ENCODE measurements around the gene CT47C1. TPM values are rescaled to one million over a fixed set of nuclear protein-coding genes. Genes with fewer than 3 reads are reported as not detected.
A peak's percentile ranks its signal among the peaks of the same experiment; 100 is the strongest.

Gene CT47C1
- total and polyA plus RNA-seq, 9 of the 15 experiments (the other 6 are each of a cell fraction or from before 2014, with no cell fraction given) = not detected

- TF ChIP-seq ZNF280A (IDR thresholded peaks at IDR 0.05; ENCODE audit: low read depth, partially characterized antibody) (no peak), ARID4B (CRISPR knock-in tag; IDR thresholded peaks at IDR 0.05) (no peak), ZNF24 (IDR thresholded peaks at IDR 0.05) (0 out of 2 replicates have a peak, but pooled peaks have one; percentile 18)
Measured at GRCh38 chrX:119118780-119119395, 46.1 kb downstream of the CT47C1 start (continued).

- intact Hi-C loops (cut with micrococcal nuclease) (no loop called here), in situ Hi-C loops (cut with MboI) (loop anchor here (10.0 kb wide), 1 partner anchor 93 kb away; no protein-coding TSS in a partner anchor)
- H3K4me2 ChIP-seq (ENCODE audit: insufficient read depth, low read length) = no peak overlapping the region
- no peaks in the 10 kb centered on the region for H3K9me3 ChIP-seq (replicated peaks; ENCODE audit: control insufficient read depth, insufficient read depth, low read depth, low read length)
- TF ChIP-seq HNRNPK (IDR thresholded peaks at IDR 0.05; ENCODE audit: low read depth, low read length, poor library complexity, severe bottlenecking) (no peak), ZNF699 (CRISPR knock-in tag; IDR thresholded peaks at IDR 0.05; ENCODE audit: insufficient replicate concordance) (no peak), ZC3H11A (IDR thresholded peaks at IDR 0.05; ENCODE audit: low read depth, low read length) (no peak), ESRRB (CRISPR knock-in tag; IDR thresholded peaks at IDR 0.05; ENCODE audit: borderline replicate concordance) (no peak), GABPA (tag; conservative IDR thresholded peaks at IDR 0.05; ENCODE audit: low read depth) (no peak), BMI1 (IDR thresholded peaks at IDR 0.05; ENCODE audit: low read length) (no peak), NR0B1 (IDR thresholded peaks at IDR 0.05; ENCODE audit: partially characterized antibody) (no peak), KAT2B (IDR thresholded peaks at IDR 0.05; ENCODE audit: low read depth, low read length) (no peak), ZNF354B (CRISPR knock-in tag; IDR thresholded peaks at IDR 0.05) (no peak), IFI16 (CRISPR knock-in tag; IDR thresholded peaks at IDR 0.05) (no peak)
- no peak for FAIRE-seq
- ChIA-PET POLR2A (no interaction called here), CTCF (ENCODE audit: low intra/inter-chr PET ratio) (no interaction called here)
- H3K79me2 ChIP-seq (ENCODE audit: control insufficient read depth, insufficient read depth, low read length) = no peaks in the 10 kb centered on the region
- H3K4me3 ChIP-seq = no peak overlapping the region
- no peak overlapping the region for H3K9ac ChIP-seq (ENCODE audit: insufficient read depth in 1 of 2, low read depth in 2 of 2, low read length in 2 of 2)
- H3K9me1 ChIP-seq (ENCODE audit: control insufficient read depth, insufficient read depth, low read length) = no peaks in the 10 kb centered on the region
- no peaks in the 10 kb centered on the region for H3K4me1 ChIP-seq (replicated peaks in 1 of 2; ENCODE audit: control insufficient read depth in 2 of 2, insufficient read depth in 2 of 2, low read length in 2 of 2)
- ATAC-seq = no peak
- H2AFZ ChIP-seq (ENCODE audit: low read depth, low read length) = no peak overlapping the region
- H4K20me1 ChIP-seq (replicated peaks; ENCODE audit: control insufficient read depth, insufficient read depth, low read length) = no peaks in the 10 kb centered on the region
- H3K27ac ChIP-seq (ENCODE audit: extremely low read depth, low read depth, low read length) = no peak overlapping the region
- no peak for DNase-seq (ENCODE audit: extremely low read depth in 1 of 4, low spot score in 3 of 4)
- no TSS peak for BruUV-seq (replicated peaks)
- H3K27me3 ChIP-seq (ENCODE audit: control insufficient read depth in 2 of 2, insufficient read depth in 2 of 2, low read length in 2 of 2) = peaks cover 0 to 6% of the 10 kb centered on the region in 2 experiments; a peak in 2 of 5 replicates
- WGBS (ENCODE audit: insufficient coverage, low coverage, missing lambda C conversion rate) = 43% methylated on average over 1 of the region's 1 CpG
- no peaks in the 10 kb centered on the region for H3K36me3 ChIP-seq (ENCODE audit: control insufficient read depth, insufficient read depth, low read length)
Measured at GRCh38 chrX:119121341-119121740, 48.5 kb downstream of the CT47C1 start.

Data from K562 (cell line).